Smooth muscle cell (in vitro differentiated cells): ENCODE results near the gene ZNF618. TPM values are rescaled to one million over a fixed set of nuclear protein-coding genes. Genes with fewer than 3 reads are reported as not detected.

Experiments
- DNase-seq: peaks from one replicate; lab custom pipeline; 2025; ENCODE audit not compliant: unreplicated experiment; lab: John Stamatoyannopoulos, UW
- H2AFZ ChIP-seq: fragments of 200-600 bp; sonication (generic); 2 replicates; pipeline ENCODE4 v1.6.0; 2016; ENCODE audit warnings: antibody characterized with exemption, low read depth, mild to moderate bottlenecking
- H3F3A ChIP-seq: fragments of 200-600 bp; sonication (generic); 2 replicates; pipeline ENCODE4 v1.6.0; 2017; ENCODE audit warnings: antibody characterized with exemption, low read depth
- H3K27ac ChIP-seq: fragments of 200-600 bp; sonication (generic); 2 replicates; pipeline ENCODE4 v1.5.1; 2016; ENCODE audit warnings: low read depth, mild to moderate bottlenecking
- H3K27me3 ChIP-seq: fragments of 200-600 bp; sonication (generic); 2 replicates; pipeline ENCODE4 v1.6.1; 2016; ENCODE audit warnings: low read depth, mild to moderate bottlenecking
- H3K36me3 ChIP-seq: fragments of 200-600 bp; sonication (generic); 2 replicates; pipeline ENCODE4 v1.5.1; 2016; ENCODE audit warnings: low read depth
- H3K4me1 ChIP-seq: fragments of 200-600 bp; sonication (generic); 2 replicates; pipeline ENCODE4 v1.5.1; 2016; ENCODE audit warnings: low read depth
- H3K4me2 ChIP-seq: fragments of 200-600 bp; sonication (generic); 2 replicates; pipeline ENCODE4 v1.6.0; 2016; ENCODE audit warnings: mild to moderate bottlenecking
- H3K4me3 ChIP-seq: fragments of 200-600 bp; sonication (generic); 2 replicates; pipeline ENCODE4 v1.5.1; 2016; ENCODE audit warnings: mild to moderate bottlenecking
- H3K79me2 ChIP-seq: fragments of 200-600 bp; sonication (generic); 2 replicates; pipeline ENCODE4 v1.6.0; 2016; ENCODE audit warnings: low read depth, mild to moderate bottlenecking
- H3K9ac ChIP-seq: fragments of 200-600 bp; sonication (generic); 2 replicates; pipeline ENCODE4 v1.6.0; 2016; ENCODE audit warnings: low read depth
- H3K9me3 ChIP-seq: fragments of 200-600 bp; sonication (generic); replicated peaks from 2 replicates; pipeline ENCODE4 v1.5.1; 2016; ENCODE audit warnings: low read depth
- H4K20me1 ChIP-seq: fragments of 200-600 bp; sonication (generic); 2 replicates; pipeline ENCODE4 v1.6.0; 2016; ENCODE audit warnings: low read depth
- CTCF ChIP-seq: fragments of 200-600 bp; sonication (generic); IDR thresholded peaks from 2 replicates; pipeline ENCODE4 v1.5.1; 2017; ENCODE audit warnings: borderline replicate concordance, mild to moderate bottlenecking, antibody characterized with exemption; ENCODE audit not compliant: insufficient read depth, poor library complexity, severe bottlenecking
- WGBS: methylation state at CpG from one replicate; pipeline ENCODE4 v1.1.7; 2016; ENCODE audit warnings: low lambda C conversion rate; 5-methylcytosine and 5-hydroxymethylcytosine counted together
- polyA plus RNA-seq: library from polyadenylated mRNA; unstranded; fragments of >200 nt; fragmentation: Nextera tagmentation; extraction: Ambion mirVana; gene quantifications from 2 replicates; pipeline ENCODE4 v1.2.1, GENCODE V29; 2016
- total RNA-seq: library from RNA; depleted of rRNA; stranded (reverse); fragments of >200 nt; gene quantifications from 2 replicates; pipeline ENCODE4 v1.2.3, GENCODE V29; 2014

ZNF618 gene
- total and polyA plus RNA-seq, 2 experiments from 2014 or later = 9.9 to 19.5 TPM

- H4K20me1 ChIP-seq = peaks cover 31% of the 10 kb centered on the region
- no peak for TF ChIP-seq CTCF
- H3K27me3 ChIP-seq = no peaks in the 10 kb centered on the region
- no peak overlapping the region for H2AFZ ChIP-seq
- no peak overlapping the region for H3K4me3 ChIP-seq
- no peak overlapping the region for H3K4me2 ChIP-seq
- H3K36me3 ChIP-seq = peaks cover 4% of the 10 kb centered on the region
- no peaks in the 10 kb centered on the region for H3K9me3 ChIP-seq
- DNase-seq = no peak
- no peak overlapping the region for H3K9ac ChIP-seq
- over 99% methylated on average over 43 of the region's 44 CpGs for WGBS
- H3K27ac ChIP-seq = no peak overlapping the region
- no peaks in the 10 kb centered on the region for H3F3A ChIP-seq
- no peaks in the 10 kb centered on the region for H3K79me2 ChIP-seq
- H3K4me1 ChIP-seq = no peaks in the 10 kb centered on the region
Measured at GRCh38 chr9:114048533-114049415, 172.7 kb downstream of the ZNF618 start.

GRCh38 chr9:114049441-114050225 is 173.5 kb downstream of the ZNF618 start:
- H3K79me2 ChIP-seq = no peaks in the 10 kb centered on the region
- 94% methylated on average over 40 of the region's 40 CpGs for WGBS
- no peak overlapping the region for H3K9ac ChIP-seq
- H3K27me3 ChIP-seq = no peaks in the 10 kb centered on the region
- H3K27ac ChIP-seq = no peak overlapping the region
- no peak for TF ChIP-seq CTCF
- H3K9me3 ChIP-seq = no peaks in the 10 kb centered on the region
- H3F3A ChIP-seq = no peaks in the 10 kb centered on the region
- H4K20me1 ChIP-seq = peaks cover 22% of the 10 kb centered on the region
- no peak overlapping the region for H2AFZ ChIP-seq
- H3K4me3 ChIP-seq = no peak overlapping the region
- H3K4me1 ChIP-seq = no peaks in the 10 kb centered on the region
- H3K36me3 ChIP-seq = peaks cover 4% of the 10 kb centered on the region
- H3K4me2 ChIP-seq = no peak overlapping the region
- DNase-seq = no peak

GRCh38 chr9:114050226-114050568 is 174.1 kb downstream of the ZNF618 start:
- Histone ChIP-seq H3K9ac (no peak overlapping the region), H4K20me1 (peaks cover 18% of the 10 kb centered on the region), H3F3A (no peaks in the 10 kb centered on the region), H3K36me3 (peaks cover 4% of the 10 kb centered on the region), H3K79me2 (no peaks in the 10 kb centered on the region), H3K4me3 (no peak overlapping the region), H3K27me3 (no peaks in the 10 kb centered on the region), H2AFZ (no peak overlapping the region), H3K9me3 (no peaks in the 10 kb centered on the region), H3K27ac (no peak overlapping the region), H3K4me2 (no peak overlapping the region), H3K4me1 (no peaks in the 10 kb centered on the region)
- 94% methylated on average over 11 of the region's 11 CpGs for WGBS
- TF ChIP-seq CTCF = no peak
- no peak for DNase-seq
